AG09319 (cell line): ENCODE results near the gene ENHO.

Experiments
- DNase-seq: peaks from one replicate; pipeline ENCODE4 v3.0.0-alpha.2; 2010; ENCODE audit warnings: low read depth; ENCODE audit errors: extremely low read depth
- TF ChIP-seq, protein P1 (sequence below): IDR thresholded peaks from 2 replicates; pipeline ENCODE4 v1.5.1; 2011; ENCODE audit warnings: low read depth, mild to moderate bottlenecking, inconsistent platforms, low read length, moderate library complexity

Gene ENHO

GRCh38 chr9:34518110-34518616 lies 4.6 kb downstream of the ENHO start:
- DNase-seq: no peak
- TF ChIP-seq, protein P1, sequence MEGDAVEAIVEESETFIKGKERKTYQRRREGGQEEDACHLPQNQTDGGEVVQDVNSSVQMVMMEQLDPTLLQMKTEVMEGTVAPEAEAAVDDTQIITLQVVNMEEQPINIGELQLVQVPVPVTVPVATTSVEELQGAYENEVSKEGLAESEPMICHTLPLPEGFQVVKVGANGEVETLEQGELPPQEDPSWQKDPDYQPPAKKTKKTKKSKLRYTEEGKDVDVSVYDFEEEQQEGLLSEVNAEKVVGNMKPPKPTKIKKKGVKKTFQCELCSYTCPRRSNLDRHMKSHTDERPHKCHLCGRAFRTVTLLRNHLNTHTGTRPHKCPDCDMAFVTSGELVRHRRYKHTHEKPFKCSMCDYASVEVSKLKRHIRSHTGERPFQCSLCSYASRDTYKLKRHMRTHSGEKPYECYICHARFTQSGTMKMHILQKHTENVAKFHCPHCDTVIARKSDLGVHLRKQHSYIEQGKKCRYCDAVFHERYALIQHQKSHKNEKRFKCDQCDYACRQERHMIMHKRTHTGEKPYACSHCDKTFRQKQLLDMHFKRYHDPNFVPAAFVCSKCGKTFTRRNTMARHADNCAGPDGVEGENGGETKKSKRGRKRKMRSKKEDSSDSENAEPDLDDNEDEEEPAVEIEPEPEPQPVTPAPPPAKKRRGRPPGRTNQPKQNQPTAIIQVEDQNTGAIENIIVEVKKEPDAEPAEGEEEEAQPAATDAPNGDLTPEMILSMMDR: no peak

DNA sequence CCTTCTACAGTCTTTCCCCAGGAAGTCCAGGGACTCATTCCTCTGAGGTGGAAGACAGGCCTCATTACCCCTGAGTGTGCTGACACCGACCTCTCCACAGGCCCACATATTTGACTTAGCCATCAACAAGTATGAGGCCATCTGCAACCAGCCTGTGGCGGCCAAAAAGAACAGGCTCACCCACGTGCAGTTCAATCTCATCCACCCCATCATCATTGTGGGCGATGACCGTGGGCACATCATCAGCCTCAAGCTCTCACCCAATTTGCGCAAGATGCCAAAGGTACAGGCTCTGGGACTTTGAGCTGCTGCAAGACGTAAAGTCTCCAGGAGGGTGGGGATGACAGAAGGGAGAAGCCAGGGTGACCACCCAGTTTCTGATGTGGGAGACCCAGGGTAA lies 5.6 kb downstream of the ENHO start:
- TF ChIP-seq, protein P1: no peak

DNA sequence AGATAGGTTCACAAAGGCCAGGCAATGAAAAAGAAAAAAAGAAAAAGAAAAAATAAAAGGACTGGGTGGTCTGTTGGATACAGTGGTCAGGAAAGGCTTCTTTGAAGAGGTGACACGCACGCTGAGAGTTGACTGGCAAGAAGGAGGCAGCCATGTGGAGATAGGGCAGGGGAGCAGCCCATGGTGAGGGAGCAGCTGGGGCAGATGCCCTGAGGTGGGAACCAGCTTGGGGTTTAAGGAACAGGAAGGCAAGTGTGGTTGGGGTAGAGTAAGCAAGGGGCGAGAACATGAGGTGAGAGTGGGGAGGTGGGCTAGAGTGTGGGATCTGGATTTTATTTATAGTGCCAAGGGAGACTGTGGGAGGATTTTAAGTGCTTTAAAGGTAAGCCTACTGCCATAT lies 6.8 kb downstream of the ENHO start:
- no peak for DNase-seq
- TF ChIP-seq, protein P1: no peak

More for the DNA sequence above, 5.6 kb downstream of the ENHO start:
- DNase-seq: no peak

DNA sequence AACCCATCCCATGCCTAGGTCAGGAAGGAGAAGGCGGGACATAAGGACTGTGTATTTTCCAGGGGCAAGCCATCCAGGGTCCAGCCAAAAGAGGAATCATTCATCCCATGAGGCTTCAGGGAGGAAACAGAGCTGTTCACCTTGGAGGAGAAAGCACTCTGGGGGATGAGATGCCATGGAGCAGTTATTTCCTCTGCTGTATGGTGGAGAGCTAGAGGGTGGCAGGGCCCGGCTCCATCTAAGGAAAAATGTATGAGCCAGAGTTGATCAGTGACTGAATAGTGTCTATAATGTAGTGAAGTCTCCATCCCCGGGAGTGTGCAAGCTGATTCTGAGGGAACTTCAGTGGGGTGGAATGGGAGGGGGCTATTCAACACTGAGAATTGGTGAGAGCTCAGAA lies 8.0 kb downstream of the ENHO start:
- no peak for DNase-seq
- TF ChIP-seq, protein P1: no peak

GRCh38 chr9:34514401-34514800 lies 8.4 kb downstream of the ENHO start:
- no peak for DNase-seq
- TF ChIP-seq, protein P1: no peak

DNA sequence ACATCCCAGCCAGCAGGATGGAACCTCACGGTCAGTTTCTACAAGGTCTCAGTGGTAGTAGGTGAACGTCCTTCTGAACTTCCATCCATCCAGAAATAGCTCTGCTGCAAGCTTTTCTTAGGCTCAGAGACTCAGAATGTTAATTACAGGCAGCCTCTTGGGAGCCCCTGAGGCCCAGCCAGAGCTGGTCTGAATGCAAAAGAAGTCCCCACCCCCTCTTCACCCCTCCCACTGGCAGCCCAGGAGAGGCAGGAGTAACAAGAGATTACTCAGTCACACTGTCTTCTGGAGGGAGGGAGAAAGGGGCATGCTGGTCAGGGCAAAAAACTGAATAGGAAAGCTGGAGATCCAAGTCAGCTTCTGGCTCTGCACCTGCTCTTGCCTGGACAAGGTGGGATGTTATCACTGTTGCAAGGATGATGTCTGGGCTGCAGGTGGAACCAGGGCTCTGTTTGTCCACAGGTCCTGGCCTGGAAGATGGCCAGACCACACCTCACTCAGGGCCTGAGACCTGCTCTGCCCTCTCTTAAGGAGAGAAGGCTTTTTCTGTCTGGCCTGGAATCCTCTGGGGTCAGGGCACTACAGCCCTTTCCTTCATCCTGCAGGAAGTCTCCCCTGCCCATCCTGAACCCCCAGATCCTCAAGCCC lies 9.1 kb downstream of the ENHO start:
- no peak for DNase-seq
- TF ChIP-seq, protein P1: no peak

GRCh38 chr9:34512131-34513078 lies 10.4 kb downstream of the ENHO start:
- TF ChIP-seq, protein P1: no peak

More at GRCh38 chr9:34512131-34513078, 10.4 kb downstream of the ENHO start:
- DNase-seq: no peak
